Dermis microvascular lymphatic vessel endothelial cell (primary cell): Measurements from ENCODE around the gene MID1. TPM values are rescaled to one million over a fixed set of nuclear protein-coding genes. Genes with fewer than 3 reads are reported as not detected.
A peak's percentile ranks its signal among the peaks of the same experiment; 100 is the strongest.

ENCODE experiments used
- DNase-seq, 2 donors: peaks; one replicate each; pipeline versions ENCODE4 v3.0.0 to v3.0.0-alpha.2; 2010; ENCODE audit warnings: low read depth in 2 of 2
- total RNA-seq: library from RNA; depleted of rRNA; stranded (reverse); fragments of >200 nt; gene quantifications from 2 replicates; pipeline ENCODE4 v1.2.1, GENCODE V29; 2014

The MID1 gene
- total RNA-seq, 1 donor from 2014 or later: 25.9 TPM

DNA sequence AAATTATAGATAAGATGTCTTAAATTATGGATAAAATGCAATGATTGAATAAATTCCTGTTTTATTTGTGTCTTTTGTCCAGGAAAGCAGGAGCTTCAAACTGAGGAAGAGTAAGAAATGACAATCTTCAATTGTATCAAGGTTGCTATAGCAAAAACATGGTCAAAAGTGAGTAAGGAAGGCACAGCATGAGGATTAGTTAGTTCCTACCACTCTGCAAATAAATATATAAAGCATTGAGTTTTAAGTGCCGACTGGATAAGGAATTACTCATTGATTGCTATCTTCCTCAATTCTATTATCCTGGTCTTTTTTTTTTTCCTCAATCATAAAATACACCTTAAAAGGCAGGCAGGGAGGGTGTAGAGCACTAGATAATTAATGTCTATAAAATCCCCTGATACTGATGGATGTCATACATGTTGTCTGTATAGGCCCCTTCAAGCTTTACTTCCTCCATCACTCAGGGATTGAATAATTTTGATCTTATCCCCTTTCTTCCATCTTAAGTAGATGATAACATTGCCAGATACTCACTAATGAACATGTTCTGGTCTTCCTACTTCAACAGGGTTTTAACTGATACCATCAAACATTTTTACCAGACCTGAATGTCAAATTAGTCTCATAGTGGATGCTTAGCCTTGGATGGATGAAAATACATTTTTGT lies 86.6 kb downstream of the MID1 start:
- no peak for DNase-seq

- no peak for DNase-seq
Observed at GRCh38 chrX:10531927-10532326, 88.5 kb downstream of the MID1 start.

GRCh38 chrX:10529344-10529743 lies 91.0 kb downstream of the MID1 start:
- DNase-seq: peak; percentile 37 to 45

DNA sequence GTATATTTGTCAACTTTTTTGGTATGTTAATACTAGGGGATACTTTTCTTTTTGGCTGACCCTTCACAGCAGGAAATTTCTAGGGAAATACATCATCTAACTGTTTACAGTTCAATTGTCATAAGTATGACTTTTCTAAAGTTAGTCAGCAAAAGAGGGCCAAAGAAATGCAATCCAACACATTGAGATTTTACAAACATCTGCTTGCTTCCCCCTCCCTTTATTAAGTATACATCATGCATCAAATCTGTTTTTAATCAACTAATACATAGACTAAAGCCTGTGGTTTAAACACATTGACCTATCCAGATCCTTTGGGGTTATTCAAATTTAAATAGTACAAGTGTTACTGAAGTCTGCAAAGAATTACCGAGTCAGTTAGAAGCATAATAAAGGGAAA lies 93.9 kb downstream of the MID1 start:
- no peak for DNase-seq

DNA sequence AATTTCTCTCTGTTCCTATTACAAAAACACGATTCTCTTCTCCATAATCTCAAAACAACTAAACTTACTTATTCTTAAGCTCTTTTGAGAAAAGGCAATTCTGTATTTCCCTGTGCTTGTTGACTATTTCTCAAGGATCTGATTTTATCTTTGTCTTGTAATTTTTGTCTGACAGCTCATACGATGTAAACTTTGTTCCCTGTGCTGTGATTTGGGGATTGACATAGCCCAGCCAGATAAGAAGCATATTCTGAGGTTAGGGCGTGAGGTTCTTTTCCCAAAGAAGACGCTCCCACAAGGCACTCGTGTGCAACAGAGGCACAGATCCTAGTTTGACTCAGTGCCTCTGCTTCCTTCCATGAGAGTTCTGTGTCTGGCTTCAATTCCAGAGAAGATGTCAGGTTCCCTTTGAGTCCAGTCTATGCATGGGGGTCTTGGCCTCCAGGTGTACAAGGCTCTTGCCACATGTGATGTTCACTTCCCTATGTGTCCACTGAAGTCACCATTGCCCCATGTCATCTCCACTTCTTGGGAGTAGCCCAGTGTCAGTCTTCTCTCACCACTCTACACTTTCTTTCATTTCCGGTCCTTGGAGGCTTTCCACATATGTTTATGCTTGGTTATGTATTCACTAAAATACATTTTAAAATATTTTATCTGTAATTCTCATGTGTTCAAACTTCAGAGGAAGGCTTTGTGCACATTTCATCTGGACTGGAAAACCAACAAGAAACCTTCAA lies 94.8 kb downstream of the MID1 start:
- no peak for DNase-seq

DNA sequence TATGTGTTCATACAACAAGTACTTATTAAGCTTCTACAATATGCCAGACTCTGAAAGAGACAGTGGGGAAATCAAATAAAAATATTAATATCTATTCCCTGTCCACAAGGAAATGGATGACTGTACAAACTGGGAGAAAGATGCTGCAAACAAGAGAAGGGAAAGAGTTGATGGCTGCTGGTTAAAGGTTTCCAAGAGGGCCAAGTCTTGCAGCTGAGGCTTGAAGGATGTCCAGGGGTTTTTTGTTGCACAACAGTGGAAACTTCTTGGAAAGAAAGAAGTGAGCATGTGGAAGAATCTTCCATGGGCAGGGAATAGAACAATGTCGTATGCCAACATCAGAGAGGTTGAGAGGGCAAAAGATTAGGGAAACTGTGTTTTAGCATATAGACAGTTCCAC lies 95.8 kb downstream of the MID1 start:
- DNase-seq: no peak

DNA sequence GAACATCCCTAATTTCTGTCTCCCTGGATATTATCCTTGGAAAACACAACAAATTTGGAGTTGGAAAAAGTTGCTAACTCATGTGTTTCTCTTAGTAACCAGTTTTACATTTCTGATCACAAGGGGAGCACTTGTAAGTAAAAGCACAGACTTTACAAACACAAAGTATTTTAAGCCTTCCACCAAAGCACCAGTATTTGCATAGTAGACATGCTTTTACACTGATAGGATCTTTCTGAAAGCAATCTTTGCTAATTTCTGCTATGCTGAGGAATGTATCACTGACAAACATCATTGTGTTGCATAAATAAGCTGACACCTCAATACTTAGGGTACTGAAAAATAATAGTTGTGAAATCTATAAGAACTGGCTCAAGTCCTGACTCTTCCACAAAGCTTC lies 100.6 kb downstream of the MID1 start:
- no peak for DNase-seq

DNA sequence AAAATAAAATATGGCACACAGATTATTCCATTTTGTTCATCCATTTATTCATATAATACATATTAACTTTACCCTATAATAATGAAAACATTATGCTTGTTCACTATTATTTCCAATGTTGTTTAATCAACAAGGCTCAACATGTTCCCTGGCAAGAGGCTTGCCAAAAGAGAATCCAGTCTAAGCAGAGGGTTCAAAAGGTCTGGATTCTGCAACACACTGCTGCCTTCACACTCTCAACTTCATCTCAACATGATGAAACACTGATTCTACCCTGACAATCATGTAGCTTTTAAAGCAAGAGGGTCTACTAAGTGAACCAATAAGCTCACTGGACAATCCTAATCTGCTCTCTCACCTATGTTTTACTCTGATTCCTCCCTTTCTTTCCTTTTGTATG lies 101.1 kb downstream of the MID1 start:
- DNase-seq: no peak

DNA sequence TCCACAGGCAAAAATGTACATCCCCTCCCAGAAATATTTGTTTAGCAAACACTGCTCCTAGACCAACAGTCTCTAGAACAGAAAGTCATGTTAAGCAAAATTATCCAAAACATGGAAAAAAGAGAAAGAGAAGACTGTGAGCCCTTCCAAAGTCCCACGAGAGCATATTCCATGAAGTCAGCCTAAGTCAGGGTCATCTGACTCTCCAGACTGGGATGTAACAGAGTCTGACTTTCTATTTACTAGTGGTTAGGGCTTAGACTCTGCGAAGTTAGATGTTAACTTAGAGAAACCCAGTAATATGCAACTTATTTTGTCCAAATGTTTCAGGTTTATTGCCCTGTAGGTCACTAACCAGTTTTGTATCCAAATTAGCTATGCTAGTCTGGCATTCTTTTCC lies 102.3 kb downstream of the MID1 start:
- no peak for DNase-seq

DNA sequence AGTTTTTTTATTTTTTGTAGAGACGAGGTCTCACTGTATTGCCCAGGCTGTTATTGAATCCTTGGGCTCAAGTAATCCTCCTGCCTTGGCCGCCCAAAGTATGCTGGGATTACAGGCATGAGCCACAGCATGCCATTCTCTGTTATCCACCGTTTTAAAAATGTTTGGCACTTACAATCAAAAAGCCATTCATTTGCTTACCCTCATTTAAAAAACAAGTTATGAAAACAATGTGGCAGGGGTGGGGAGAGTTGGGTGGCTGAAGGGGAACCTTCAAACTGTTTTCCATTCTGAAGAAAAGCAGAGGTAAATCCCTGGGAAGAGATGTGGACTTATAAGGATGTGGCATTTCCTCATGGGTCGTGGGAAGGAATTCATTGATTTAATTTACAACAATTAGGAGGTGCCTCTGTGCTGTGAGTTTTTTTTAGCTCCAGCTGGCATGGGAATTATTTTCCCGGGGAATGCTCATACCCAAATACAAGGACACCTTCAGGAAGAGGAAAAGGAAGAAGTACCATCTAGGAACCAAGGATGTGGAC lies 103.5 kb downstream of the MID1 start:
- no peak for DNase-seq

GRCh38 chrX:10514891-10515290 lies 105.5 kb downstream of the MID1 start:
- DNase-seq: no peak

GRCh38 chrX:10513974-10514373 lies 106.4 kb downstream of the MID1 start:
- DNase-seq: no peak

- no peak for DNase-seq
Observed at GRCh38 chrX:10512741-10513140, 107.6 kb downstream of the MID1 start.

DNA sequence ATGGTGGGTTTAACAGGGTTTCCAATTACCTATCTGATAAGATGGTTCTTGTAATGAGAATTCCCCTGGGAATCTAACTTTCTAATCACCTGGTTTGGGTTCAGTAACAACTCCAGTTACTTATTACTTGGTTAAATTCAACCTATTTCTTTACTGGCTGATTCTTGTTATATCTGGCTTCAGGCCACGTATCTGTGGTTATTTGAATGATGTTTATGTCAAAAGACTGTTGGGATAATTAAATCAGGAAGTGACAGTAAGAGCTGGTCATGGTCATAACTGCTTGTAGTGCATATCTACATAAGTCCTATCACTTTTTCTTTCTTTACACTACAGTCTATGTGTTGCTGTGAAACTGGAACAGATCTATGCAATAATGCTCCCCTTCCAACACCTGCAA lies 108.1 kb downstream of the MID1 start:
- peak; percentile 60 to 77 for DNase-seq

- no peak for DNase-seq
Observed at GRCh38 chrX:10509397-10509796, 111.0 kb downstream of the MID1 start.

- no peak for DNase-seq
Observed at GRCh38 chrX:10508891-10509290, 111.5 kb downstream of the MID1 start.

DNA sequence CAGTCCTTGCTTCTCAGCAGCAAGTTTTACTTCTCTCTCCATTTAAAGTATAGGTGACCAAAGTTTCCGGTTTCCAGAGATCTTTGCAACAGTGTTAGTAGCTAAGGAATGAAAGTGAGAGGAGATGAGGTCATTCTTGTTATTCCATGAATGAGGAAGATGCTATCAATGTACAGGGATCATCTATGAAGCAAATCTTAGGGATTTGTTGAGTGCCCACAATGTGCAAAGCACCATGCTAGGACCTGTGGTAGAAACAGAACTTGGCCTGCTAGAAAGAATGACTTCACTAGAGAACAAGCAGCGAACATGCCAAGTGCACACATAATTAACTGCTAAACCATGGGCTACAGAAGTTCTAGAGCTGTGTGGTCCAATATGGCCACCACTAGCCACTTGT lies 112.5 kb downstream of the MID1 start:
- DNase-seq: no peak

DNA sequence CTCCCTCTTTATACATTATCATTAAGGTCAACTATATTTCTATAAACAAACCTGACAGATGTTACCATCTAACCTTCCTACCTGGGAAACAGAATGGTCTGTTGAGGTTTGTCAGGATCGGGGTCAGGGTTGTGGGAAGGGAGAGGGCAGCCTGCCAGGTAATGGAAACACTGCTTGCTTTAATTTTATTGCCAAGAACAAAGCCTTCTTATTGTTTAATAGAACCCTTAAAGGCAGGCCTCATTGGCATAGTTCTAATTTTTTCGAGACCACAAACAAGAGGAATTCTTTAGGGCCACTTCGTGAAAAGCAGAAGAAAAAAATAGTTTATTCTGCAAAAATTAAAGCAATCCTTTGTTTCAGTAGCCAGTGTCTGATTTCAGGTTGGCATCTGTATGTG lies 113.2 kb downstream of the MID1 start:
- no peak for DNase-seq

DNA sequence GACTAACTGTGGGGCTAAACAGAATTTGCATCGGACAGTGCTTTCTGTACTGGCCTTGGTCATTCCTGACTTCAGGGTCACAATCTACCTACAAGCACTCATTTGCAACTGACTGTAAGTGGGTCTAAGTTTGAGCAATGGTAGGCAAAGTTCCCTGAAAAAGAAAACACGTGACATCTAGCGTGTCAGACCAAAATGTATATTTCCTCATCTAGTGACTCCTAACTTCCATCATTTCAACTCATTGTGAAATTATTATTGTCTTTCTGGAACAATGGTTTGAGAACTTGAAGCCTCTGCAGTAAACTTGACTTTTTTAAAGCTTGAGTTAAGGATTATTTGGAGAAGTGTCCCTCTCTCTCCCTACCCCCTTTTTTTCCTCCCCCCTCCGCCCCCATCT lies 113.6 kb downstream of the MID1 start:
- no peak for DNase-seq

DNA sequence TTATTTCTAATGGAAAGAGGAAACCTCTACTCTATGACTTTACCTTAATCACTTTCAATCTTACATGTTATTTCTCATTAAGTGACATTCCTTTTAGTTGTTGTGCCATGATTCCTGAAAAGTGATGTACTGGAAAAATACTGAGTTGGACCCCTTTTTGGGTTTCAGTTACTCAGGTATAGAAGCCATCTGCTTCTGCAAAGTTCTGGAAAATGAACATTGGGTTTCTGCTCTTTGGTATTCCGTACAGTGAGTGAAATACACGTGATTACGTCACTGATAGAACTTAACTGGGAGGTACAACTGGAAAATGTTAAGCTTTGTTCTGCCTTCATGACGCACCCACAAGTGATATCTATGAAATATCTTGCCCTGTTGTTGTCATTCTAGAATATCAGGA lies 114.7 kb downstream of the MID1 start:
- peak; percentile 7 to 34 for DNase-seq

- no peak for DNase-seq
Observed at GRCh38 chrX:10502961-10503360, 117.4 kb downstream of the MID1 start.

DNA sequence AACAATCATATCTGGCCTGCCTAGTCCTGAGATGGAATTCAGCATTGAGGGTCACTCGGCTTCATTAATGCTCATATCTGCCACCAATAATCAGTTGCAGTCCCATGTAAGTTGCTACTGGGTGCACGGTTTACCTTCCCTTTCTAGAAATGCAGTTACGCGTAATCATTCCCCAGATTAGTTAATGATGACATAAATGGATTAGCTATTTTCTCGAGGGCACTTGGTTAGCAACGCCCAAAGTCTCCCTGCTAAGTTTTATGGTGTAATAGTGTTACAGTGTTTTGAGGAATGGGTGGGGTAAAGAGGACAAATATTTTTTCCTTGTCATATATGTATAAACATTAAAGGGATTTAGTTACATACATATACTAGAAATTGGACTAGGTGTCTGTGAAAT lies 118.8 kb downstream of the MID1 start:
- no peak for DNase-seq

DNA sequence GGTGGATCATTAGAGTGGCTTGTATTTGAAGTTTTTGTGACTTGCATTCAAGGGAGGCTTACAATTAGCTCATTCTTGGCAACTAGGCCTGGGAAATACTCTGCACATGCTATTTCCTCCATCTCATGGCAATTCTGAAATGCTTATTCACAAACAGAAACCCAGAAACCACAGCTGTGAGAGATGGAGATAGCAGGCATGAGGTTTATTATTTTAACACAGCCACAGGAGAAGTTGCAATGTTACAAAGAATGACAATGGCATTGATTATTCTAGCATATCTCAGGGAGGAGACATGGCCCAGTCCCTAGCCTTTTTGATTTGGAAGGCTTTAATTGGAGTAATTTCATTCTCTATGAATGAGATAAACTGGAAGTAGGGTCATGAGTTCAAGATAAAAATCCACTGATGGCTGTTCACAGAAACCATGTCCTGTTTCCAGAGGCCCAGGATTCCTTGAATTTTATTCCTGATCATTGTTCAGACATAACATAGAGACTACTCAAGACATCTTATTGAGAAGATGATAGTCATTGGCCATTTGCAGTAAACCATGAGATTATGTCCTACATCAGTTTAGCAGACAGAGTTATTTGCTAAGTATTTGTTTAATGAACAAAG lies 123.9 kb downstream of the MID1 start:
- peak; percentile 85 to 87 for DNase-seq
